Liver (tissue), 3 donors: ENCODE measurements around the gene TUBB4A.

Experiments used
- CTCF ChIP-seq: fragments of 150-350 bp; IDR thresholded peaks from 2 replicates; pipeline ENCODE4 v1.5.1; 2017; ENCODE audit warnings: improper control_type of control experiment, low read depth, low read length; ENCODE audit not compliant: missing input control
- SP1 ChIP-seq: IDR thresholded peaks from 2 replicates; pipeline ENCODE4 v1.6.1; 2018; ENCODE audit warnings: antibody characterized with exemption, mild to moderate bottlenecking
- TF ChIP-seq, protein P1 (sequence below): IDR thresholded peaks from 2 replicates; pipeline ENCODE4 v1.6.1; 2016; ENCODE audit warnings: antibody characterized with exemption, mild to moderate bottlenecking
- donor health status: healthy.
- donor health status: healthy.

- TF ChIP-seq CTCF (no peak), SP1 (no peak)
- TF ChIP-seq, protein P1, sequence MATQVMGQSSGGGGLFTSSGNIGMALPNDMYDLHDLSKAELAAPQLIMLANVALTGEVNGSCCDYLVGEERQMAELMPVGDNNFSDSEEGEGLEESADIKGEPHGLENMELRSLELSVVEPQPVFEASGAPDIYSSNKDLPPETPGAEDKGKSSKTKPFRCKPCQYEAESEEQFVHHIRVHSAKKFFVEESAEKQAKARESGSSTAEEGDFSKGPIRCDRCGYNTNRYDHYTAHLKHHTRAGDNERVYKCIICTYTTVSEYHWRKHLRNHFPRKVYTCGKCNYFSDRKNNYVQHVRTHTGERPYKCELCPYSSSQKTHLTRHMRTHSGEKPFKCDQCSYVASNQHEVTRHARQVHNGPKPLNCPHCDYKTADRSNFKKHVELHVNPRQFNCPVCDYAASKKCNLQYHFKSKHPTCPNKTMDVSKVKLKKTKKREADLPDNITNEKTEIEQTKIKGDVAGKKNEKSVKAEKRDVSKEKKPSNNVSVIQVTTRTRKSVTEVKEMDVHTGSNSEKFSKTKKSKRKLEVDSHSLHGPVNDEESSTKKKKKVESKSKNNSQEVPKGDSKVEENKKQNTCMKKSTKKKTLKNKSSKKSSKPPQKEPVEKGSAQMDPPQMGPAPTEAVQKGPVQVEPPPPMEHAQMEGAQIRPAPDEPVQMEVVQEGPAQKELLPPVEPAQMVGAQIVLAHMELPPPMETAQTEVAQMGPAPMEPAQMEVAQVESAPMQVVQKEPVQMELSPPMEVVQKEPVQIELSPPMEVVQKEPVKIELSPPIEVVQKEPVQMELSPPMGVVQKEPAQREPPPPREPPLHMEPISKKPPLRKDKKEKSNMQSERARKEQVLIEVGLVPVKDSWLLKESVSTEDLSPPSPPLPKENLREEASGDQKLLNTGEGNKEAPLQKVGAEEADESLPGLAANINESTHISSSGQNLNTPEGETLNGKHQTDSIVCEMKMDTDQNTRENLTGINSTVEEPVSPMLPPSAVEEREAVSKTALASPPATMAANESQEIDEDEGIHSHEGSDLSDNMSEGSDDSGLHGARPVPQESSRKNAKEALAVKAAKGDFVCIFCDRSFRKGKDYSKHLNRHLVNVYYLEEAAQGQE: no peak
These were observed 25.1 kb downstream of the TUBB4A start for GRCh38 chr19:6476896-6477431.
